Fibroblast of villous mesenchyme (primary cell): ENCODE data around the gene ST8SIA4. TPM values are rescaled to one million over a fixed set of nuclear protein-coding genes. Genes with fewer than 3 reads are reported as not detected.

Experiments
- DNase-seq: peaks from one replicate; pipeline ENCODE4 v3.0.0-alpha.2; 2010; ENCODE audit warnings: low read depth
- H3K4me3 ChIP-seq: 2 replicates; pipeline ENCODE4 v1.5.1; 2011; ENCODE audit warnings: low read depth, mild to moderate bottlenecking, low read length
- CTCF ChIP-seq: IDR thresholded peaks from 2 replicates; pipeline ENCODE4 v1.5.1; 2012; ENCODE audit warnings: low read depth, mild to moderate bottlenecking, low read length; ENCODE audit not compliant: insufficient read depth
- total RNA-seq: library from RNA; depleted of rRNA; stranded (reverse); fragments of >200 nt; gene quantifications from 2 replicates; pipeline ENCODE4 v1.2.3, GENCODE V29; 2012

The ST8SIA4 gene
- total RNA-seq, 1 donor = 3.5 TPM

DNA sequence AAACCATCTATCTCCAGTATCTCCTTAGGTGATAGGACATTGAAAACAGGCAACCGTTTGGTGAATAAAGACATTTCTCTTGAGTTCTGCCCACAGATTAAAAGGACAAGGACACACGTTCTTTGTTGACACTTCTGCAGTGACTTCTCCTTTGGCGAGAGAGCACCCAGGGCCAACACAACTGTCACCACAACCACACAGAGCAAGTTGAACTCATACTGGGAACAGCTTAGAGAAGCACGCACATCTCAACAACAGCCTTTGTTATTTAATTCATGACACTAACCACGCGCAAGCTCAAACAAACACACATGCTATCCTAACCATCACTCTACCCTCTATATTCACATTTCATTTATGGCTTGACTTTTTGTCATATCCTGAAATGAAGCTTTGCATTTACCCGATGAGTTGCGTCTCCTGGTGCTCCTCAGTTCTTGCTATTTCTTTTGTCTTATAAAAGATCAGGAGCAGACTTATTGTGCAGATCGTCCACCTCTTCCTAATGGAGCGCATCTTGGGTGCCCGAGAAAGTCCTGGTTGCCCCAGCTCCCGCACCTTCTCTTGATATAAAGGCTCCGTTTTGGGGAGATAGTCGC, 543 bp downstream of the ST8SIA4 start:
- peak; percentile 18 for DNase-seq
- peak overlapping the region; percentile 67 for H3K4me3 ChIP-seq
- no peak for TF ChIP-seq CTCF

DNA sequence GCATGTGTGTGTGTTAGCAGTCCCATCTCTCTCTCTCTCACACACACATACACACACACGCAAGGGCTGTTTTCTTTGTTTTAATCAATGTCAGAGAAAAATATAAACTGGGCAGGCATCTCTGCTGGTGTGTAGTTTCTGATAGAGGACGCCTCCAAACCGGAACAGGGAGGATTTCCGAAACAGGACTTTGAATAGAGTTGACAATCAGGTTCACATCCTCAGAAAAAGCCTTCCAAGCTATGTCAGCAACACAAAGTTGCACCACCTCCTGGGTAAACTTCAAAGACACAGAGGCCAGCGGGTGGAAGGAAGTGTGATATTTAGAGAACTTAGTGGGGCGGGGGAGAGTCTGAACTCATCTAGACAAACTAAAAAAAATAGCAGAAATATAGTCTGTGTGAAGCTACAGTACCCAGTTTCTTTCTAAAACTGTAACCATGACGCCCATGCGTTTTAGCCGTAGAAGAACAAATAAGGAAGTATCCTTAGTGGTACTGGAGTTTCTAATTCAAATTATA, 1.2 kb downstream of the ST8SIA4 start:
- DNase-seq = peak; percentile 12
- peak overlapping the region; percentile 67 for H3K4me3 ChIP-seq
- no peak for TF ChIP-seq CTCF

GRCh38 chr5:100900796-100901781, 2.0 kb downstream of the ST8SIA4 start:
- TF ChIP-seq CTCF = no peak
- H3K4me3 ChIP-seq = peak overlapping the region; percentile 67
- peak; percentile 58 for DNase-seq

DNA sequence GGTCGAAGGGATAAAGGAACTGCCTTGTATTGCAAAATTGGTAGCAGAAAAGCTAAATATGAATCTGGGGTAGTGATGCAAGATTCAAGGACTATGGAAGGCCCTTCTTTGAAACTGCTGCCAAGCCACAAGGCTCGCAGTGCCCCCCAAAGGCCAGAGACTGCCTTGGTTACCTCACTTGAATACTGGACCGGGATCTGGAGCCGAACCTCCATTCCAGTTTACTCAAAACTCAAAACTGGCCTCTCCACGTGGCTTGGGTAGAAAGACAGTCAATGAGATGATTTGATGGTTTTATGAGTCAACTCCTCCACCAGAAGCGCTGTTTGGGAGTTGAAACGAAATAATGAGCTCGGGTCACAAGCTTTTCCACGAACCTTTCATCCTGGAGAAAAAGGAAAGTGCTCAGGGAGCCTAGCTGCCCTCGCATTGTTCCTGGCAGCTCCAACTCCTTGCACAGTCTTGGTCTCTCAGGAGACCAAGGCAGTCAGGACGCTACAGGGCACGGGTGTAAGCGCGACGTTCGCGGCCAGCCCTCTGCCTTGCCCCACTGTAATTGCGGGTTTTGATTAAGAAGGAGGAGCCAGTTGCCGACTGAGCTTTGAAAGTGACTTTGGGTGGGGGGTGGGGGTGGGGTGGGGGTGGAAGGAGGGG, 2.8 kb downstream of the ST8SIA4 start:
- peak; percentile 30 for DNase-seq
- peak overlapping the region; percentile 67 for H3K4me3 ChIP-seq
- TF ChIP-seq CTCF = peak; percentile 30

DNA sequence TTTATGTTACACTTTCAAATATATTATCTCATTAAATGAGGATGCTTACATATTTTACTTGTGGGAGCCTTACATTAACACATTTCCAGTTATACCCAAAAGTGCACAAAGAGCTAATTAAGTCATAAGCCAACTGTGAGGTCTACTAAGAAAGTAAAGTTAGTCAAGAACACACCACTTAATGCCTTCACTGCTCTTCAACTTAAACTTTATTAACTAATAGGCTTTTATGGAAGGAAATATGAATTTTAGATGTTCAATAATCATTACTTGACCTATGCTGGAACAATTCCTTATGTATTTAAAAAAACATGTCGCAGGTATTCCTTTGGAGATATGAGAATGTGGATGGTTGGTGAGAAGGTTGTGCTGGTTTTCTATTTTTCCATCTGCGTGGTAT, 3.4 kb downstream of the ST8SIA4 start:
- DNase-seq = no peak
- TF ChIP-seq CTCF = no peak
- no peak overlapping the region for H3K4me3 ChIP-seq

DNA sequence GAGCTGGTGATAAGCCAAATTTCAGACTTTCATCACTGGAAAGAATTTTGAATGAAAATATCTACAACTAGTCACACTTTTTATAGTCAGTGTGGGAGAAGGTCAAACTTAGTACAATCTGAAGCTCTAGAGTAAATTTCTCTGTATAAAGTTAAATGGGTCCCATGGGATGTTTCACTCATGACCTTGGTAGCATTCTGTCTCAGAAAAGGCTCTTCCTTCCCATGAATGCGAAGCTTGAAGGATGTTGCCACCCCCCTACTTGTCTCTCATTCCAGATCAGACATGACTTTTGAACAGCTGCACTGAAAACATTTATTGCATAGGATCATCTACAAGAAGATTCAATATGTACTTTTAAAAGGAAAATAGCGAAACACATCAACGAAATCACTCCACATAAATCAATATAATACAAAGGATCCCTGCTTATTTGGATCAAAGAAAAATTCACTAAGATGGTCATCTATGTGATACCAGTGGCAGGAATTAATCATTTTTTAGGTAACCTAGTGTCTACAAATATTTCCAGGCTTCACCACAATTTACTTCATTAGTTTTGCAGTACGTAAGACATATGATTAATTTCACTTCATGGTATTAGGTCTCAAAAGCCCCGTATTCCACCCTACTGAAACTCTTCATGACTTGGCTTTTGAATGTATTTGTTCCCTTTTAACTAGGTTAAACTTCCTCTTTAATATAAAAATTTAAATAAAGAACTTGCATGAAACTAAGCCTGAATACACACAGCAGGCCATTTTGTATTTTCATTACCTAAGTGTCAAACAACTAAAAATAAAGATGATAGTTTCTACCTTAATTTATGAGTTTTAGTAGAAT, 4.4 kb downstream of the ST8SIA4 start:
- no peak for TF ChIP-seq CTCF
- H3K4me3 ChIP-seq = no peak overlapping the region
- no peak for DNase-seq
